Right kidney (tissue), 1 donor: ENCODE data around the gene LRMDA.
"Not testable (repeated sequence)": the region's sequence is repeated elsewhere in the genome, so short reads cannot be mapped to it uniquely, and the experiment has no call there.

ENCODE experiments used
- DNase-seq: peaks from one replicate; pipeline ENCODE4 v3.0.0-alpha.2; 2016

LRMDA gene

GRCh38 chr10:75506930-75507329 is 75.5 kb downstream of the LRMDA start:
- no peak for DNase-seq

- DNase-seq: no peak
These were observed 76.0 kb downstream of the LRMDA start for GRCh38 chr10:75507469-75507868.

- no peak for DNase-seq
These were observed 76.9 kb downstream of the LRMDA start for GRCh38 chr10:75508239-75508813.

GRCh38 chr10:75508814-75509306 is 77.4 kb downstream of the LRMDA start:
- peak; percentile 29 for DNase-seq

GRCh38 chr10:75509706-75510105 is 78.3 kb downstream of the LRMDA start:
- no peak for DNase-seq

- no peak for DNase-seq
These were observed 79.6 kb downstream of the LRMDA start for GRCh38 chr10:75511011-75511410.

GRCh38 chr10:75512203-75512933 is 80.9 kb downstream of the LRMDA start:
- no peak for DNase-seq

- DNase-seq: no peak
These were observed 82.0 kb downstream of the LRMDA start for GRCh38 chr10:75513292-75513885.

GRCh38 chr10:75514830-75515229 is 83.4 kb downstream of the LRMDA start:
- DNase-seq: no peak

- not testable (repeated sequence) for DNase-seq
These were observed 84.7 kb downstream of the LRMDA start for GRCh38 chr10:75516154-75516553.

- DNase-seq: not testable (repeated sequence)
These were observed 87.8 kb downstream of the LRMDA start for GRCh38 chr10:75519213-75519612.

GRCh38 chr10:75521194-75521829 is 89.9 kb downstream of the LRMDA start:
- DNase-seq: not testable (repeated sequence)

- no peak for DNase-seq
These were observed 93.6 kb downstream of the LRMDA start for GRCh38 chr10:75525067-75525466.

GRCh38 chr10:75525646-75526045 is 94.2 kb downstream of the LRMDA start:
- DNase-seq: no peak

- no peak for DNase-seq
These were observed 96.1 kb downstream of the LRMDA start for GRCh38 chr10:75527542-75527941.

- no peak for DNase-seq
These were observed 97.0 kb downstream of the LRMDA start for GRCh38 chr10:75528392-75528791.

GRCh38 chr10:75530299-75530698 is 98.9 kb downstream of the LRMDA start:
- DNase-seq: peak; percentile 45

GRCh38 chr10:75531571-75532031 is 100.2 kb downstream of the LRMDA start:
- no peak for DNase-seq

GRCh38 chr10:75532253-75532924 is 101.0 kb downstream of the LRMDA start:
- DNase-seq: no peak

- no peak for DNase-seq
These were observed 106.7 kb downstream of the LRMDA start for GRCh38 chr10:75538144-75538543.

GRCh38 chr10:75538765-75539164 is 107.3 kb downstream of the LRMDA start:
- DNase-seq: no peak

- no peak for DNase-seq
These were observed 109.0 kb downstream of the LRMDA start for GRCh38 chr10:75540357-75540966.
